PC-3 (cell line): Measurements from ENCODE around the gene CDC25B. TPM values are rescaled to one million over a fixed set of nuclear protein-coding genes. Genes with fewer than 3 reads are reported as not detected.

ENCODE experiments used
- ATAC-seq: fragments of 200-7000 bp; cut with Tn5 transposase; 2 replicates; pipeline ENCODE4 v1.9.1; 2020; ENCODE audit warnings: mild to moderate bottlenecking, moderate library complexity
- BruUV-seq: library from RNA; stranded (reverse); fragments of 400-500 nt; replicated peaks from 2 replicates; lab custom pipeline; 2021; lab: Mats Ljungman, UMichigan
- CTCF ChIA-PET: fragments of 300-600 bp; sonication (Branson Sonifier 250); formaldehyde crosslinking; loops from one replicate; lab custom pipeline; 2022; ENCODE audit warnings: antibody characterized with exemption; lab: Charles Lee
- POLR2A ChIA-PET: fragments of 300-600 bp; sonication (Branson Sonifier 250); formaldehyde crosslinking; loops from one replicate; lab custom pipeline; 2022; ENCODE audit warnings: antibody characterized with exemption; ENCODE audit not compliant: unreplicated experiment; lab: Charles Lee
- DNase-seq: peaks from one replicate; pipeline ENCODE4 v3.0.0-alpha.2; 2015
- H2AFZ ChIP-seq: fragments of 300-600 bp; sonication (generic); 2 replicates; pipeline ENCODE4 v1.6.0; 2016; ENCODE audit warnings: antibody characterized with exemption, low read length
- H3F3A ChIP-seq: fragments of 300-600 bp; sonication (generic); one replicate; pipeline ENCODE4 v1.6.0; 2017; ENCODE audit warnings: antibody characterized with exemption, low read length, control low read depth, mild to moderate bottlenecking; ENCODE audit not compliant: unreplicated experiment
- H3K27ac ChIP-seq: fragments of 300-600 bp; sonication (generic); 2 replicates; pipeline ENCODE4 v1.5.1; 2016; ENCODE audit warnings: mild to moderate bottlenecking, low read length
- H3K27me3 ChIP-seq: fragments of 300-600 bp; sonication (generic); 2 replicates; pipeline ENCODE4 v1.6.1; 2016; ENCODE audit warnings: low read length, mixed read lengths
- H3K36me3 ChIP-seq: fragments of 300-600 bp; sonication (generic); 2 replicates; pipeline ENCODE4 v1.6.1; 2016; ENCODE audit warnings: low read depth, mixed run types, low read length, mixed read lengths
- H3K4me1 ChIP-seq: fragments of 300-600 bp; sonication (generic); 2 replicates; pipeline ENCODE4 v1.5.1; 2016; ENCODE audit warnings: low read length; ENCODE audit not compliant: insufficient read depth
- H3K4me2 ChIP-seq: fragments of 300-600 bp; sonication (generic); 2 replicates; pipeline ENCODE4 v1.6.0; 2016; ENCODE audit warnings: low read length
- H3K4me3 ChIP-seq: fragments of 300-600 bp; sonication (generic); 2 replicates; pipeline ENCODE4 v1.5.1; 2016; ENCODE audit warnings: mild to moderate bottlenecking, low read length, mixed read lengths
- H3K79me2 ChIP-seq: fragments of 300-600 bp; sonication (generic); 2 replicates; pipeline ENCODE4 v1.6.1; 2017; ENCODE audit warnings: low read length, mixed read lengths
- H3K9ac ChIP-seq: fragments of 300-600 bp; sonication (generic); 2 replicates; pipeline ENCODE4 v1.6.0; 2016; ENCODE audit warnings: mild to moderate bottlenecking, low read length
- H3K9me2 ChIP-seq: fragments of 300-600 bp; sonication (generic); replicated peaks from 2 replicates; pipeline ENCODE4 v1.6.1; 2016; ENCODE audit warnings: mixed run types, low read length, mixed read lengths
- H3K9me3 ChIP-seq: fragments of 300-600 bp; sonication (generic); 2 replicates; pipeline ENCODE4 v1.6.1; 2016; ENCODE audit warnings: low read length, mixed read lengths
- H4K20me1 ChIP-seq: fragments of 300-600 bp; sonication (generic); 2 replicates; pipeline ENCODE4 v1.6.1; 2016; ENCODE audit warnings: low read length, mixed read lengths
- CTCF ChIP-seq: fragments of 300-600 bp; sonication (generic); conservative IDR thresholded peaks from 2 replicates; pipeline ENCODE4 v1.5.1; 2017; ENCODE audit warnings: antibody characterized with exemption, low read depth, mild to moderate bottlenecking, low read length
- EZH2 ChIP-seq: fragments of 300-600 bp; sonication (generic); IDR thresholded peaks from one replicate; pipeline ENCODE4 v1.6.1; 2017; ENCODE audit warnings: antibody characterized with exemption, mild to moderate bottlenecking, low read length; ENCODE audit not compliant: unreplicated experiment
- EZH2phosphoT487 ChIP-seq: fragments of 300-600 bp; sonication (generic); IDR thresholded peaks from 2 replicates; pipeline ENCODE4 v1.6.1; 2018; ENCODE audit warnings: mild to moderate bottlenecking, antibody characterized with exemption, low read length, borderline replicate concordance
- intact Hi-C: fragments of 100-400 bp; cut with micrococcal nuclease; formaldehyde crosslinking; loops from 2 replicates; pipeline ENCODE4 v1.9.0; 2023
- total RNA-seq: library from RNA; depleted of rRNA; stranded (reverse); fragments of >200 nt; gene quantifications from 2 replicates; pipeline ENCODE4 v1.2.3, GENCODE V29; 2014

The CDC25B gene
- total RNA-seq, 1 experiment from 2014 or later, result 89.7 TPM

GRCh38 chr20:3751675-3752385 lies 44.3 kb upstream of the CDC25B start:
- H3K27me3 ChIP-seq, result no peaks in the 10 kb centered on the region
- no peaks in the 10 kb centered on the region for H3F3A ChIP-seq
- ChIA-PET CTCF (no interaction called here), POLR2A (interaction anchor here (0.5 kb wide), 1 partner anchor 1480 kb away, joined by 3 read pairs; no protein-coding TSS in a partner anchor)
- no peaks in the 10 kb centered on the region for H3K79me2 ChIP-seq
- BruUV-seq, result no TSS peak
- no peaks in the 10 kb centered on the region for H3K4me1 ChIP-seq
- H3K9me2 ChIP-seq, result no peaks in the 10 kb centered on the region
- intact Hi-C loops, result no loop called here
- H3K9ac ChIP-seq, result no peak overlapping the region
- H3K9me3 ChIP-seq, result no peaks in the 10 kb centered on the region
- H2AFZ ChIP-seq, result no peak overlapping the region
- H3K27ac ChIP-seq, result no peak overlapping the region
- no peaks in the 10 kb centered on the region for H4K20me1 ChIP-seq
- ATAC-seq (no peak), DNase-seq (no peak)
- H3K4me3 ChIP-seq, result no peak overlapping the region
- peaks cover 9% of the 10 kb centered on the region; the same call in 1 of the 2 replicates for H3K36me3 ChIP-seq
- H3K4me2 ChIP-seq, result no peak overlapping the region
- TF ChIP-seq EZH2 (no peak), EZH2phosphoT487 (no peak), CTCF (no peak)

GRCh38 chr20:3752386-3752759 lies 43.7 kb upstream of the CDC25B start:
- Histone ChIP-seq H3K4me3 (no peak overlapping the region), H3K36me3 (peaks cover 9% of the 10 kb centered on the region; the same call in 1 of the 2 replicates), H3K9me2 (no peaks in the 10 kb centered on the region), H3K27me3 (no peaks in the 10 kb centered on the region), H3K4me2 (no peak overlapping the region), H3K79me2 (no peaks in the 10 kb centered on the region), H3K9ac (no peak overlapping the region), H3F3A (no peaks in the 10 kb centered on the region), H2AFZ (no peak overlapping the region), H3K9me3 (no peaks in the 10 kb centered on the region), H3K27ac (no peak overlapping the region), H3K4me1 (no peaks in the 10 kb centered on the region), H4K20me1 (no peaks in the 10 kb centered on the region)
- ATAC-seq (no peak), DNase-seq (no peak)
- intact Hi-C loops, result no loop called here
- POLR2A ChIA-PET, result no interaction called here
- TF ChIP-seq CTCF (no peak), EZH2phosphoT487 (no peak), EZH2 (no peak)
- BruUV-seq, result no TSS peak
- CTCF ChIA-PET, result interaction anchor here (1.0 to 1.1 kb wide), 4 partner anchors 9 to 102 kb away, joined by 5 to 6 read pairs (median 6); partner anchors contain the start of gene SPEF1

GRCh38 chr20:3753098-3753497 lies 43.0 kb upstream of the CDC25B start:
- ChIA-PET CTCF (interaction anchor here (0.6 to 1.1 kb wide), 5 partner anchors 10 to 102 kb away, joined by 4 to 6 read pairs (median 5); partner anchors contain the start of gene SPEF1), POLR2A (no interaction called here)
- H3K4me3 ChIP-seq, result no peak overlapping the region
- no peak overlapping the region for H3K4me2 ChIP-seq
- intact Hi-C loops, result loop anchor here (1.0 kb wide), 1 partner anchor 28 kb away; the partner anchor contains the start of gene SPEF1
- peak; percentile 68 for DNase-seq
- H4K20me1 ChIP-seq, result no peaks in the 10 kb centered on the region
- H3K27ac ChIP-seq, result no peak overlapping the region
- no peaks in the 10 kb centered on the region for H3K4me1 ChIP-seq
- peak; percentile 80 for ATAC-seq
- no peaks in the 10 kb centered on the region for H3K9me3 ChIP-seq
- no peak overlapping the region for H3K9ac ChIP-seq
- BruUV-seq, result no TSS peak
- H3F3A ChIP-seq, result no peaks in the 10 kb centered on the region
- TF ChIP-seq CTCF (peak; percentile 88), EZH2phosphoT487 (no peak)
- H3K79me2 ChIP-seq, result no peaks in the 10 kb centered on the region
- H2AFZ ChIP-seq, result no peak overlapping the region
- H3K9me2 ChIP-seq, result no peaks in the 10 kb centered on the region
- H3K36me3 ChIP-seq, result peaks cover 14% of the 10 kb centered on the region
- H3K27me3 ChIP-seq, result no peaks in the 10 kb centered on the region
